HG03139 (cell line): ENCODE results near the gene MYH1.
"Not testable (repeated sequence)": the region's sequence is repeated elsewhere in the genome, so short reads cannot be mapped to it uniquely, and the experiment has no call there.

ENCODE experiments used
- ATAC-seq: cut with Tn5 transposase; IDR thresholded peaks from one replicate; pipeline ENCODE4 v1.9.1; 2021; ENCODE audit not compliant: unreplicated experiment

Gene MYH1

GRCh38 chr17:10518271-10519037 lies at the start of gene MYH1:
MYH1 (minus strand) TSS chr17:10518542; CDS start chr17:10516642, 1,900 bp downstream.
- no peak for ATAC-seq

GRCh38 chr17:10563991-10564660 lies 45.8 kb upstream of the MYH1 start:
- ATAC-seq, result no peak

- ATAC-seq, result no peak
These were observed 39.7 kb upstream of the MYH1 start for GRCh38 chr17:10558049-10558448.

- no peak for ATAC-seq
These were observed 39.1 kb upstream of the MYH1 start for GRCh38 chr17:10557422-10557821.

GRCh38 chr17:10556301-10557005 lies 38.1 kb upstream of the MYH1 start:
- no peak for ATAC-seq

- no peak for ATAC-seq
These were observed 31.7 kb upstream of the MYH1 start for GRCh38 chr17:10550014-10550413.

GRCh38 chr17:10549096-10549842 lies 30.9 kb upstream of the MYH1 start, which contains the start of gene MYH2:
MYH2 (minus strand) TSS chr17:10549658; CDS start chr17:10547920, 1,738 bp downstream.
- ATAC-seq, result no peak

- ATAC-seq, result no peak
These were observed 29.0 kb upstream of the MYH1 start for GRCh38 chr17:10547351-10547750.

- ATAC-seq, result not testable (repeated sequence)
These were observed 25.1 kb upstream of the MYH1 start for GRCh38 chr17:10543486-10543885.

- ATAC-seq, result not testable (repeated sequence)
These were observed 22.8 kb upstream of the MYH1 start for GRCh38 chr17:10541179-10541578.

- no peak for ATAC-seq
These were observed 13.7 kb upstream of the MYH1 start for GRCh38 chr17:10532026-10532425.

- no peak for ATAC-seq
These were observed 9.1 kb upstream of the MYH1 start for GRCh38 chr17:10527419-10527818.

- no peak for ATAC-seq
These were observed 8.2 kb upstream of the MYH1 start for GRCh38 chr17:10526517-10526916.

GRCh38 chr17:10523064-10523463 lies 4.7 kb upstream of the MYH1 start:
- ATAC-seq, result no peak

- no peak for ATAC-seq
These were observed 3.6 kb upstream of the MYH1 start for GRCh38 chr17:10521949-10522348.

- no peak for ATAC-seq
These were observed 1.7 kb downstream of the MYH1 start for GRCh38 chr17:10516638-10517037.

- no peak for ATAC-seq
These were observed 2.3 kb downstream of the MYH1 start for GRCh38 chr17:10516065-10516464.

- ATAC-seq, result no peak
These were observed 4.9 kb downstream of the MYH1 start for GRCh38 chr17:10513299-10514067.

- ATAC-seq, result no peak
These were observed 5.5 kb downstream of the MYH1 start for GRCh38 chr17:10512856-10513255.

GRCh38 chr17:10499950-10500349 lies 18.4 kb downstream of the MYH1 start:
- no peak for ATAC-seq
